AG10803 (cell line): Measurements from ENCODE around the gene ZNF90.
"Not testable (repeated sequence)": the region's sequence is repeated elsewhere in the genome, so short reads cannot be mapped to it uniquely, and the experiment has no call there.

Source experiments
- DNase-seq: peaks from one replicate; pipeline ENCODE4 v3.0.0; 2010; ENCODE audit warnings: low read depth
- H3K4me3 ChIP-seq: 2 replicates; pipeline ENCODE4 v1.5.1; 2011; ENCODE audit warnings: mild to moderate bottlenecking, low read length, control low read depth
- TF ChIP-seq, protein P1 (sequence below): conservative IDR thresholded peaks from 2 replicates; pipeline ENCODE4 v1.5.1; 2011; ENCODE audit warnings: mild to moderate bottlenecking, low read length, control low read depth, inconsistent platforms

Gene ZNF90

DNA sequence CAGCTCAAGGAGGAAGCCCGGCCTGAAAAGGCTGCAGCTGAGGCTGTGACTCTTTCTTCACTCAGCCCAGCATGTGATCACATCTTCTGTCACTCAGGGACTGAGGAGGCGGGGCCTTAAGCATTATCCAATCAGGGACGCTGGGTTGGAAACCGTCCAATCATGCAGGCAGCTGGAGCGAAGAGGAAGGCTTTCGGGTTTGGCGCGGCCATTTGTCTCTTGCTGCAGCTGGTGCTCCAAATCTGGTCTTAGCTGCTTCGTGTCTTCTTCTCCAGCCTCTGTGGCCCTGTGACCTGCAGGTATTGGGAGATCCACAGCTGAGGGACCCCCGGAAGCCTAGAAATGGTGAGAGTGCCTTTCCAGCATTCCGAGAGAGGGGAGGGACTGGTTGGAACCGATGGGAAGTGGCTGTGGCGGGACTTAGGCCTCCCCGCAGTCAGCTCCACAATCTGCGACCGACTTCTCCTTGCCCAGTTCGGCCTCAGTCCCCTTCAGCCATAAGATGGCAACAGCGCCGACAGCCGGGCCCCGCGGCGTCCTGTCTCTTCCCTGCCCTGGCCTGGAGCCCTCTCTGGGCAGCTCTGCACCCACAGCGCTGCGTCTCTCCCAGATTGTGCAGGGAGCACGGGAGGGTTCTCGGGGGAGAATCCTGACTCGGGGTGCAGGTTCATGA lies at the start of gene ZNF90:
ZNF90 (plus strand) TSS at position 210 of the 673 bp plus-strand sequence; CDS start at position 343, 133 bp downstream.
- H3K4me3 ChIP-seq = peak within 1 kb of the TSS; percentile 68
- TF ChIP-seq, protein P1, sequence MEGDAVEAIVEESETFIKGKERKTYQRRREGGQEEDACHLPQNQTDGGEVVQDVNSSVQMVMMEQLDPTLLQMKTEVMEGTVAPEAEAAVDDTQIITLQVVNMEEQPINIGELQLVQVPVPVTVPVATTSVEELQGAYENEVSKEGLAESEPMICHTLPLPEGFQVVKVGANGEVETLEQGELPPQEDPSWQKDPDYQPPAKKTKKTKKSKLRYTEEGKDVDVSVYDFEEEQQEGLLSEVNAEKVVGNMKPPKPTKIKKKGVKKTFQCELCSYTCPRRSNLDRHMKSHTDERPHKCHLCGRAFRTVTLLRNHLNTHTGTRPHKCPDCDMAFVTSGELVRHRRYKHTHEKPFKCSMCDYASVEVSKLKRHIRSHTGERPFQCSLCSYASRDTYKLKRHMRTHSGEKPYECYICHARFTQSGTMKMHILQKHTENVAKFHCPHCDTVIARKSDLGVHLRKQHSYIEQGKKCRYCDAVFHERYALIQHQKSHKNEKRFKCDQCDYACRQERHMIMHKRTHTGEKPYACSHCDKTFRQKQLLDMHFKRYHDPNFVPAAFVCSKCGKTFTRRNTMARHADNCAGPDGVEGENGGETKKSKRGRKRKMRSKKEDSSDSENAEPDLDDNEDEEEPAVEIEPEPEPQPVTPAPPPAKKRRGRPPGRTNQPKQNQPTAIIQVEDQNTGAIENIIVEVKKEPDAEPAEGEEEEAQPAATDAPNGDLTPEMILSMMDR = no peak; the same call in 1 of the 2 replicates
- DNase-seq = peak; percentile 94

DNA sequence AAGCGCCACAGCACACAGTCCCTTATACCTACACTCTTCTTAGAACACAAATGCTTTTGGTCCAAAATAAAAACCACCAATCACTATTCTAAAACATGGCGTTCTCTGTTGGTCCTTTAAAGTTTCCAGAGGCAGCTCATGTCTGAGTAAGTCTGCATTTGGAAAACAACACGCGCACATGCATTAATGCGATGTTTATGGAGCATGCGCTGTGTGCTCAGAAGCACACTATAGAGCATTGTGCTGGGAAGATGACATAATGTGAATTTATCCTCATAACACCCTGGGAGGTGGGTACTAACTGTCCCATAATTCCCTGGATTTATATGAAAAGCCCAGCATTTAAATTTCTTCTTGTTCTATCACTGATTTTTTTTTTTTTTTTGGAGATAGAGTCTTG lies 49.2 kb upstream of the ZNF90 start:
- TF ChIP-seq, protein P1 = no peak
- no peak for DNase-seq
- no peak overlapping the region for H3K4me3 ChIP-seq

DNA sequence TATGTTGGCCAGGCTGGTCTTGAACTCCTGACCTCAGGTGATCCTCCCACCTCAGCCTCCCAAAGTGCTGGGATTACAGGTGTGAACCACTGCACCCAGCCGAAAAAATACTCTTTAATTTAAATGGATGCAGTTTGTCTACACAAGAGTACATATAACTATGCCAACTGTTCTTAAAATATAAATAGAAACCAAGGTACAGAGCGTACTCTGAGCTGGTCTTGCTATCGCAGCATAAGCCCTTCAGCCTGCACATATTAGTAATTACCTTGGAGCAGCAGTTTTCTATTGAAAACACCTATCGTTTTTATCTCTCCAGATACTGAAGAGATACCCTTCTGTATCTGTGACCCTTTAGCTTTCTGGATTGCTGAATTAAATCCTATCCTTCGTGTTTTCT lies 41.9 kb upstream of the ZNF90 start:
- no peak for DNase-seq
- no peak overlapping the region for H3K4me3 ChIP-seq
- TF ChIP-seq, protein P1 = no peak

DNA sequence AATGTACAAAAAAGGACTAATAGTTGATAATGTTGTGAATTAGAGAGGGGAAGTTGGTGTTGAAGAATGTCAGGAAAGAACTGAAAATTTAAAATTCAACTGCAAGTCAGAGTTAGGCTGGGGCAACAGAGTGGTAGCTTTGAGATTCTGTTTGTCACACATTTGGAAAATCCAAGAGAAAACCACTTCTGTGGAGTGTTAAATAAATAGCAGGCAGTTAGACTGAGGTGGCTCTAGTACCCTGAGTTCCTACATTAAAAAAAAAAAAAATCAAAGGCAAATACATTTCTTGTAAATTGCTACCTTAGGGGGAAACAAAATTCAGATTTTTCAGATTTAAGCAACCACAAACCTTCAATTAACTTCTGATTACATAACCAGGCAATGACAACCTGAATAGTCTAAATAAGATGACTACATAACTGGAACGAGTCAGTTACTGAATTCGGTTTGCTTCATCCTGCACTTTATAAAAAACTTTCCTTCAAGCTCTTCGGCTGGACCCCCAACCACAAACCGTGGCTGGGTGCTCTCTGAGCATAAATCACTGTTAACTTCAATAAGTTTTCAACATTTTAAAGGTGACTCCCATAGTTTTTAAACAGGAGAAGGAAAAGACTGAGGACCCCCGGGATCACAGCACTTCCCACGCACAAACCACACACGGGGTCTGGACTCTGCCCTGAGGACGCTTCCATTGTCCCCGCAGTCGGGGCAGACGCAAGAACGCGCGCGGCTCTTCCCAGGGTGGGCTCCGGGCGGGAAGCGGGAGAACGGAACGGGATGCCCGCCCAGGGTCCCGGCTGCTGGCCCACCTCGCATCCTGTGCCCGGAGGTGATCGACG lies 39.2 kb upstream of the ZNF90 start:
- DNase-seq = peak; percentile 6
- H3K4me3 ChIP-seq = peak overlapping the region; percentile 94
- TF ChIP-seq, protein P1 = no peak

DNA sequence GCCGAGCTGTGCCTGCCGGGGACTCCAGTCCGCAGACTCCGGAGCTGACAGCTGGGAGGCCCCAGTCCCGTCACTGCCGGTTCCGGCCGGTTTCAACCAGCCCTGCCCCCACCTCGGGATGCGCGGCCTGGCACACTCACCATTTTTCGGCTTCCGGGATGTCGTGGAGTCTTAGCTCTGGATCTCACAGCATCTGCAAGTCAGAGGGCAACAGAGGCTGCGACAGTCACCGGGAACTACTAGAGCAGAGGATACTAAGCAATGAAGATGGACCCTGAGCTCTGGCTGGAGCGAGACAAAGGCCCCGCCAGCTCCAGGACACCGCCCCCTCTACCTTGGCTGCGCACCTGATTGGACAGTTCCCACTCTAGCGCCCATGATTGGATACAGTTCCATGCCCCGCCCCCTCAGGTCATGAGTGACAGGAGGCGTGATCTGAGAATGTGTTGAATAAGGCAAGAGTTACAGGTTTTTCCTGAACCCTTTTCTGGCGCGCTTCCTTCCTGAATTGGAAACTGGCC lies 38.5 kb upstream of the ZNF90 start, which contains the start of gene ZNF682:
ZNF682 (minus strand) TSS at position 303 of the 521 bp plus-strand sequence; CDS start at position 143, 160 bp downstream.
- TF ChIP-seq, protein P1 = no peak
- peak; percentile 91 for DNase-seq
- peak within 1 kb of the TSS; percentile 94 for H3K4me3 ChIP-seq

DNA sequence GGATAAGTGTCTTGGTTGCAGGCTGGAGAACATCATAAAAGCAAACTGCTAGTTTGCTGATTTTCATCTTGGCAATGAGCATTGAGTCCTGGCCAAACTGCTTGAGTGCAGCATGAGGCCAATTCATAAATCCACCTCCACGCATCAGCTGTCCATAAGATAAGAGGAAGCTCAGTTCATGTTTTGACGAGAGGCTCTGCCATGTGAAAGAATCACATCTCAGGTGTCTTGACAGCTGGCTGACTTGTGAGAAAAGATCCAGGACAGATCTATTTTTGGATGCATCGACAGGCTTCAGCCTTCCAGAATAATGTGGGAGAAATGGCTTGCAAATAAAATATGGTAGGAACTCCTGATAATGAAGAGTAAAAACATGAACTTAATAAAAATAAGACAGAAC lies 33.1 kb upstream of the ZNF90 start:
- TF ChIP-seq, protein P1 = no peak
- DNase-seq = no peak
- no peak overlapping the region for H3K4me3 ChIP-seq

DNA sequence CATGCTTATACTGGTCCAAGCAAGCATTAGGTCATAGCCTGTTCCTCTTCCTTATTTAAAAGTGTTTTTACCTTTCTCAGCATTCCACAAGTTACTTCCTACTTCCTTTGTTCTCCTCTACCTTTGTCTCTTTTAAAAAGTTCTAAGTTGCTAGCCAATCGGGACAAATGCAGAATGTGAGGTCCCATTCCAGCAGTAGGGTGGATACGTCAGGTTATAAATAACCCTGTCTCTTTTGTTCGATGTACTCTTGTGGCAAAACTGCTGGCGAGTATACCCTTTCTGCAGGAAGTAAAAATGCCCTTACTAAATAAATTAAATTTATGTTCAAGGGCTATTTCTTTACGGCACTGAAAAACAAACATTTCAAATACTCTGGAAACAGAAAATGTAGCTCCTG lies 32.1 kb upstream of the ZNF90 start:
- DNase-seq, H3K4me3 ChIP-seq: not testable (repeated sequence)
